ENCODE data around the gene PPT2. TPM values are rescaled to one million over a fixed set of nuclear protein-coding genes. Genes with fewer than 3 reads are reported as not detected.
"Not testable (repeated sequence)": the region's sequence is repeated elsewhere in the genome, so short reads cannot be mapped to it uniquely, and the experiment has no call there.

Gene PPT2
- total and polyA plus RNA-seq, 8 donors: 8.9 to 32.5 (median 27.6) TPM

DNA sequence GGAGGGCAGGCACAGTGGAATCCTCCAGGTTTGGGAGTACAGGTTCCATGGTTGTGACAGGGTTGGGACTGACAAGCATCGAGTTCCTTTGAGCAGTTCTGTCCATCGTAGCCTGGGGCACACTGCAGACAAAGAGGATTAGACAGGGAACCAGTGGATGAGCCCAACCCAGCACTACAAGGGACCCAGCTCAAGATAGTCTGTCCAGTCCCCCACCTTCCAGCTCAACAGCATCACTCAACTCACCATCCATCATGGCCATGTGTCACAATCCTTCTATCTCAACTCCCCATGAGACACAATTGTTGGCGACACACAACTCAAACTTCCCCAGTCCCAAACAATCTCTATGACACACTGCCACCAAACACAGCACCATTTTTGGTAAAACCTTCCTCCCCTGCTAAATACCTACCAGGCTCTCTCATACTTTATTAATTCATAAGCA lies 50.4 kb downstream of the PPT2 start:
- intact Hi-C loops (cut with DNase I): no loop called here
- Histone ChIP-seq H3K36me3 (peaks cover 0 to 20% of the 10 kb centered on the region in 2 donors), H3K27ac (no peak overlapping the region), H3K4me3 (no peak overlapping the region), H3K4me1 (no peaks in the 10 kb centered on the region), H3K27me3 (peaks cover 0 to 25% of the 10 kb centered on the region in 2 donors), H3K9me3 (no peaks in the 10 kb centered on the region)
- no peak for DNase-seq
- TF ChIP-seq, protein P1, sequence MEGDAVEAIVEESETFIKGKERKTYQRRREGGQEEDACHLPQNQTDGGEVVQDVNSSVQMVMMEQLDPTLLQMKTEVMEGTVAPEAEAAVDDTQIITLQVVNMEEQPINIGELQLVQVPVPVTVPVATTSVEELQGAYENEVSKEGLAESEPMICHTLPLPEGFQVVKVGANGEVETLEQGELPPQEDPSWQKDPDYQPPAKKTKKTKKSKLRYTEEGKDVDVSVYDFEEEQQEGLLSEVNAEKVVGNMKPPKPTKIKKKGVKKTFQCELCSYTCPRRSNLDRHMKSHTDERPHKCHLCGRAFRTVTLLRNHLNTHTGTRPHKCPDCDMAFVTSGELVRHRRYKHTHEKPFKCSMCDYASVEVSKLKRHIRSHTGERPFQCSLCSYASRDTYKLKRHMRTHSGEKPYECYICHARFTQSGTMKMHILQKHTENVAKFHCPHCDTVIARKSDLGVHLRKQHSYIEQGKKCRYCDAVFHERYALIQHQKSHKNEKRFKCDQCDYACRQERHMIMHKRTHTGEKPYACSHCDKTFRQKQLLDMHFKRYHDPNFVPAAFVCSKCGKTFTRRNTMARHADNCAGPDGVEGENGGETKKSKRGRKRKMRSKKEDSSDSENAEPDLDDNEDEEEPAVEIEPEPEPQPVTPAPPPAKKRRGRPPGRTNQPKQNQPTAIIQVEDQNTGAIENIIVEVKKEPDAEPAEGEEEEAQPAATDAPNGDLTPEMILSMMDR (IDR thresholded peaks at IDR 0.05): no peak
- no peak for ATAC-seq

DNA sequence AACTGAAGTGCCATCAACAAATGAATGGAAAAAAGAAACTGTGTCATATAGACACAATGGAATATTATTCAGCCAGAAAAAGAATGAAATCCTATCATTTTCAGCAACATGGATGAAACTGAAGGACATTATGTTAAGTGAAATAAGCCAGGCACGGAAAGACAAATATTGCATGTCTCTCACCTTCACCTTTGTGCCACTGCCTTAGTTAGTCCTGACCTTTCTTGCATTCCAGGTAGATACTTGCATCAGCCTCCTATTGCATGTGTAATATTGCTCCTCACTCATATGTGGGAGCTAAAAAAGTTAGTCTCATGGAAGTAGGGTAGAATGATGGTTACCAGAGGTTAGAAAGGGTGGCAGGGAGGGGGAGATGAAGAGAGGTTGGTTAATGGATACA lies 55.1 kb downstream of the PPT2 start:
- TF ChIP-seq, protein P1 (IDR thresholded peaks at IDR 0.05): no peak
- no peak for DNase-seq
- peaks cover 0 to 4% of the 10 kb centered on the region in 2 donors for H3K27me3 ChIP-seq
- H3K4me3 ChIP-seq: no peak overlapping the region
- H3K36me3 ChIP-seq: peaks cover 0 to 13% of the 10 kb centered on the region in 2 donors
- no peak overlapping the region for H3K27ac ChIP-seq
- ATAC-seq: no peak
- intact Hi-C loops (cut with DNase I): no loop called here
- H3K4me1 ChIP-seq: no peaks in the 10 kb centered on the region
- no peaks in the 10 kb centered on the region for H3K9me3 ChIP-seq

DNA sequence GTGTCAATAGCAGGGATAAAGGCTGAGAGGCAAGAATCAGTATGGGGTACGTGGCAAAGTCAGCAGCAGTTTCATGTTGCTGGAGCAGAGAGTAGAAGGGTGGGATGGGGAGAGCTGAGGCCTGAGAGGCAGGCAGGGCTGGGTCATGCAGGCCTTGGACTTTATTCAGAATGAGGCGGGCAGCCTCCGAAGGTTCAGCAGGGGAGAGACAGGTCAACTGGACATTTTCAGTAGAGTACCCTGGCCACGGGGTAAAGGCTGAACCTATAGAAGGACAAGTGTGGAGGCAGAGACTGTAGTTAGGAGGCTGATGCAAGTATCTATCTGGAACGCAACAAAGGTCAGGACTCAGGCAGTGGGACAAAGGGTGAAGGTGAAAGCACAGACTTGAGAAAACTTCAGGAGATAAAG lies 56.3 kb downstream of the PPT2 start:
- Histone ChIP-seq H3K9me3 (no peaks in the 10 kb centered on the region), H3K27me3 (no peaks in the 10 kb centered on the region), H3K36me3 (peaks cover 0 to 13% of the 10 kb centered on the region in 2 donors), H3K27ac (no peak overlapping the region), H3K4me3 (no peak overlapping the region), H3K4me1 (no peaks in the 10 kb centered on the region)
- ATAC-seq: no peak
- TF ChIP-seq, protein P1 (IDR thresholded peaks at IDR 0.05): no peak
- intact Hi-C loops (cut with DNase I): no loop called here
- DNase-seq: no peak

DNA sequence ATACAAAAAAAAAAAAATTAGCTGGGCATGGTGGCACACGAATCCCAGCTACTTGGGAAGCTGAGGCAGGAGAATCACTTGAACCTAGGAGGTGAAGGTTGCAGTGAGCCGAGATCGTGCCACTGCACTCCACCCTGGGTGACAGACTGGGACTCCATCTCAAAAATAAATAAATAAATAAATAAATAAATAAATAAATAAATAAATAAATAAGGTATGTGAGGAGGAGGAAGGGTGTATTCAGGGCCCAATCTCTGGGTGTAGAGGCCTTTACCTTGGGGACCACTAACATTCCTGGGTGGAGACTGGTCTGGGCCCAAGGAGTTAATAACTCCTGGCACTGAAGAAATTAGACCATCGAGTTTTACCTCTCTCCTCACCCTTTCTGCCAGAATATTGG lies 57.5 kb downstream of the PPT2 start:
- H3K36me3 ChIP-seq: peaks cover 0 to 13% of the 10 kb centered on the region in 2 donors
- intact Hi-C loops (cut with DNase I); H3K27me3 ChIP-seq; H3K9me3 ChIP-seq; H3K4me3 ChIP-seq; H3K27ac ChIP-seq; ATAC-seq; DNase-seq; H3K4me1 ChIP-seq: not testable (repeated sequence)

DNA sequence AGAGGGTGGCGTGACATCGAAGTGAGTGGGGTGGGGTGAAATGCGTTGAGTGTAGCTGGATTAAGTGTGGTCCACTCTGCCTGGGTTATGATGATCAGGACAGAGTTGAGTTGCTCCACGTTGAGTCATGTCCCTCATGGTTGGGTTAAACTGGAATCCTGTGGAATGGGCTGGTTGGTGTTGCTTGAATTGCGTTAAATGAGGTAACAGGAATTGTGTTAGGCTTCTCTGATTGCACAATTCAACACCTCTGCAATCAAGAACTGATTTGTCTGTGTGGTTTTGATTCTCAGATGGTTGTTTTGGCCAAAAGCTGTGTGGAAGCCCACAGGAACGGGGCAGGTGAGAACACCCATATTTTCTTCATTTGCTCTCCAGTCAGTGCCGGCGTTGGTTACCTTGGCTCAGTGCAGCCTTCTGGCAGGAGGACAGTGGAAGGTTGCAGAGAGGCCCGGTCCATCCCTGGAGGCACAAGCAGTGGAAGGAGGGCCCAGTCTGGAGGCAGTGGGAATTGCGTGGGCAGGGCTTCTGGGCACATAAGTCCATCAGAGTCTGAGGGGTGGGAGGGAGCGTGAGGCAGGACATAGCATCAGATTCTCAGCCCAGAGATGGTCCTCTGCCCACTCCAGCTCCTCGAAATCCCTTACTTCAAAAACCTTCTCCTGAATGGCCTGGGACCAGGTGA lies 58.3 kb downstream of the PPT2 start:
- Histone ChIP-seq H3K9me3 (no peaks in the 10 kb centered on the region), H3K27ac (no peak overlapping the region)

More for the DNA sequence above, 58.3 kb downstream of the PPT2 start:
- intact Hi-C loops (cut with DNase I): no loop called here
- H3K36me3 ChIP-seq: peaks cover 0 to 13% of the 10 kb centered on the region in 2 donors
- ATAC-seq (no peak), DNase-seq (no peak)
- H3K4me1 ChIP-seq: no peaks in the 10 kb centered on the region
- no peak overlapping the region for H3K4me3 ChIP-seq
- no peaks in the 10 kb centered on the region for H3K27me3 ChIP-seq
- TF ChIP-seq, protein P1 (IDR thresholded peaks at IDR 0.05): no peak

Small RNA genes lying within 50 kb of the gene (microRNA-seq; reads per million reads assigned to microRNA genes)
- gene MIR6721 (0.84 to 0.96 reads per million in 2 donors), gene MIR6833 (0.14 to 0.17 reads per million in 2 donors)

Other genes with a start within 250 kb of the PPT2 start
- gene C2, start 226.4 kb upstream of the PPT2 start, total RNA-seq: 100 to 1,000 TPM; 181 to 192 TPM
- 1 to 10 TPM; 3.3 to 7.6 (median 4.9) TPM for gene C2, start 226.4 kb upstream of the PPT2 start, polyA plus RNA-seq (ENCODE audit: insufficient read length in 6 of 6)
- 100 to 1,000 TPM in 1 of 2 donors, 10 to 100 TPM in 1; 69.1 to 131 TPM for gene CFB, start 208.0 kb upstream of the PPT2 start, total RNA-seq
- 1 to 10 TPM; 1.7 to 6.9 (median 3.0) TPM for gene CFB, start 208.0 kb upstream of the PPT2 start, polyA plus RNA-seq (ENCODE audit: insufficient read length in 6 of 6)
- 10 to 100 TPM; 42.9 to 56.2 TPM for gene NELFE, start 195.2 kb upstream of the PPT2 start, total RNA-seq
- gene NELFE, start 195.2 kb upstream of the PPT2 start, polyA plus RNA-seq (ENCODE audit: insufficient read length in 6 of 6): 10 to 100 TPM; 77.9 to 93.0 (median 82.9) TPM
- gene SKIC2, start 195.0 kb upstream of the PPT2 start, total RNA-seq: 10 to 100 TPM; 65.4 to 67.9 TPM
- gene SKIC2, start 195.0 kb upstream of the PPT2 start, polyA plus RNA-seq (ENCODE audit: insufficient read length in 6 of 6): 10 to 100 TPM; 39.1 to 50.8 (median 42.2) TPM
- gene DXO, start 182.0 kb upstream of the PPT2 start, total RNA-seq: 10 to 100 TPM; 16.2 to 17.8 TPM
- 10 to 100 TPM; 21.4 to 28.3 (median 26.5) TPM for gene DXO, start 182.0 kb upstream of the PPT2 start, polyA plus RNA-seq (ENCODE audit: insufficient read length in 6 of 6)
- 100 to 1,000 TPM in 1 of 2 donors, 10 to 100 TPM in 1; 95.5 to 124 TPM for gene C4A, start 172.1 kb upstream of the PPT2 start, total RNA-seq
- 10 to 100 TPM in 2 of 6 donors, 1 to 10 TPM in 4; 5.9 to 20.7 (median 7.4) TPM for gene C4A, start 172.1 kb upstream of the PPT2 start, polyA plus RNA-seq (ENCODE audit: insufficient read length in 6 of 6)
- gene C4B, start 139.3 kb upstream of the PPT2 start, total RNA-seq: 100 to 1,000 TPM in 1 of 2 donors, 10 to 100 TPM in 1; 81.3 to 101 TPM
- gene C4B, start 139.3 kb upstream of the PPT2 start, polyA plus RNA-seq (ENCODE audit: insufficient read length in 6 of 6): 10 to 100 TPM in 4 of 6 donors, 1 to 10 TPM in 2; 8.2 to 19.8 (median 11.8) TPM
- gene CYP21A2, start 115.7 kb upstream of the PPT2 start, total RNA-seq: under 1 TPM; 0.23 to 0.47 TPM
- 1 to 10 TPM in 2 of 6 donors, under 1 TPM in 4; 0.65 to 1.6 (median 0.88) TPM for gene CYP21A2, start 115.7 kb upstream of the PPT2 start, polyA plus RNA-seq (ENCODE audit: insufficient read length in 6 of 6)
- gene TNXB, start 44.8 kb upstream of the PPT2 start, total RNA-seq: 10 to 100 TPM; 44.8 to 78.4 TPM
- 10 to 100 TPM; 10.0 to 22.9 (median 15.5) TPM for gene TNXB, start 44.8 kb upstream of the PPT2 start, polyA plus RNA-seq (ENCODE audit: insufficient read length in 6 of 6)
- gene ATF6B, start 25.9 kb upstream of the PPT2 start, total RNA-seq: 10 to 100 TPM; 70.7 to 72.1 TPM
- 10 to 100 TPM; 81.5 to 95.8 (median 90.4) TPM for gene ATF6B, start 25.9 kb upstream of the PPT2 start, polyA plus RNA-seq (ENCODE audit: insufficient read length in 6 of 6)
- 1 to 10 TPM; 3.6 to 5.3 TPM for gene FKBPL, start 23.9 kb upstream of the PPT2 start, total RNA-seq
- 1 to 10 TPM; 5.6 to 7.8 (median 6.8) TPM for gene FKBPL, start 23.9 kb upstream of the PPT2 start, polyA plus RNA-seq (ENCODE audit: insufficient read length in 6 of 6)
- gene PRRT1, start 2.2 kb upstream of the PPT2 start, total RNA-seq: 1 to 10 TPM; 1.0 to 1.6 TPM
- 1 to 10 TPM in 4 of 6 donors, under 1 TPM in 2; 0.80 to 1.9 (median 1.3) TPM for gene PRRT1, start 2.2 kb upstream of the PPT2 start, polyA plus RNA-seq (ENCODE audit: insufficient read length in 6 of 6)
- 10 to 100 TPM in 1 of 2 donors, 1 to 10 TPM in 1; 8.1 to 10.1 TPM for gene EGFL8, start 10.5 kb downstream of the PPT2 start, total RNA-seq
- gene EGFL8, start 10.5 kb downstream of the PPT2 start, polyA plus RNA-seq (ENCODE audit: insufficient read length in 6 of 6): 10 to 100 TPM; 20.1 to 35.2 (median 27.8) TPM
- gene AGPAT1, start 21.9 kb downstream of the PPT2 start, total RNA-seq: 10 to 100 TPM; 55.5 to 61.2 TPM
- 10 to 100 TPM; 68.0 to 78.4 (median 71.9) TPM for gene AGPAT1, start 21.9 kb downstream of the PPT2 start, polyA plus RNA-seq (ENCODE audit: insufficient read length in 6 of 6)
- gene RNF5, start 24.3 kb downstream of the PPT2 start, total RNA-seq: 10 to 100 TPM; 43.9 to 65.7 TPM
- gene RNF5, start 24.3 kb downstream of the PPT2 start, polyA plus RNA-seq (ENCODE audit: insufficient read length in 6 of 6): 10 to 100 TPM; 59.9 to 81.5 (median 71.4) TPM
- gene AGER, start 30.1 kb downstream of the PPT2 start, total RNA-seq: 100 to 1,000 TPM; 221 to 616 TPM
- 100 to 1,000 TPM in 1 of 6 donors, 10 to 100 TPM in 5; 68.0 to 105 (median 83.3) TPM for gene AGER, start 30.1 kb downstream of the PPT2 start, polyA plus RNA-seq (ENCODE audit: insufficient read length in 6 of 6)
- gene PBX2, start 36.1 kb downstream of the PPT2 start, total RNA-seq: 10 to 100 TPM; 91.0 to 99.1 TPM
- 100 to 1,000 TPM; 158 to 174 (median 166) TPM for gene PBX2, start 36.1 kb downstream of the PPT2 start, polyA plus RNA-seq (ENCODE audit: insufficient read length in 6 of 6)
- 10 to 100 TPM; 24.4 to 81.7 TPM for gene GPSM3, start 38.5 kb downstream of the PPT2 start, total RNA-seq
- gene GPSM3, start 38.5 kb downstream of the PPT2 start, polyA plus RNA-seq (ENCODE audit: insufficient read length in 6 of 6): 10 to 100 TPM; 15.9 to 21.3 (median 18.6) TPM
- gene NOTCH4, start 69.9 kb downstream of the PPT2 start, total RNA-seq: 10 to 100 TPM; 37.0 to 58.4 TPM
- 10 to 100 TPM; 40.9 to 57.5 (median 50.7) TPM for gene NOTCH4, start 69.9 kb downstream of the PPT2 start, polyA plus RNA-seq (ENCODE audit: insufficient read length in 6 of 6)
- not detected for gene TSBP1, start 217.8 kb downstream of the PPT2 start, total RNA-seq
- gene TSBP1, start 217.8 kb downstream of the PPT2 start, polyA plus RNA-seq (ENCODE audit: insufficient read length in 6 of 6): under 1 TPM in 5 of 6 donors, not detected in 1; 0.08 to 0.52 (median 0.40) TPM

All from left lung (tissue), 10 donors.